Measurements from ENCODE around the gene CDH24. TPM values are rescaled to one million over a fixed set of nuclear protein-coding genes. Genes with fewer than 3 reads are reported as not detected.

Gene CDH24
- total RNA-seq, 1 experiment from 2014 or later: 17.9 TPM

DNA sequence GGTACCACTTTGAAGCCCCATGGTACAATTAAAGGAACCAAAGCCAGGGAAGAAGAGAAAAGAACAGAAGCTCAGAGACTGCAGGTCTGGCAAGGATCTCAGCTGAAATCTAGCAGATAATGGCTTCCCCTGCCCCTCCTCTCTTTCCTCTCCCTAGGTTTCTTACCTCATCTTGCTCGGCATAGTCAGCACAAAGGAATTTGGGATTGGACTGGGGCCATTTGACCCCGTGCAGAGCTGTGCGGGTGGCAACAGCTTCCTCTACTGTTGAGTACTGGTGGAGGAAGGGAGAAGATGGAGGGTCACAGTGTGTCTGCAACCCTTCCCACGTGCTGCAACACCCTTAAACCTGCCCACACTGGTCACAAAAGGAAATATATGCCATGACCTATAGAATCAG lies 4.7 kb upstream of the CDH24 start:
- TF ChIP-seq SP1 (CRISPR knock-in tag; conservative IDR thresholded peaks at IDR 0.05) (no peak), CDX4 (CRISPR knock-in tag; IDR thresholded peaks at IDR 0.05; ENCODE audit: borderline replicate concordance) (no peak), ZNF219 (CRISPR knock-in tag; IDR thresholded peaks at IDR 0.05; ENCODE audit: borderline replicate concordance) (no peak), JUN (CRISPR knock-in tag; IDR thresholded peaks at IDR 0.05) (no peak), ZNF532 (CRISPR knock-in tag; IDR thresholded peaks at IDR 0.05; ENCODE audit: borderline replicate concordance) (no peak), CBFB (CRISPR knock-in tag; IDR thresholded peaks at IDR 0.05; ENCODE audit: low read depth) (no peak), NR2C2 (CRISPR knock-in tag; IDR thresholded peaks at IDR 0.05) (no peak), ETV6 (CRISPR knock-in tag; IDR thresholded peaks at IDR 0.05) (no peak), ERG (CRISPR knock-in tag; IDR thresholded peaks at IDR 0.05) (no peak), SOX15 (CRISPR knock-in tag; IDR thresholded peaks at IDR 0.05) (no peak), HMGA2 (CRISPR knock-in tag; IDR thresholded peaks at IDR 0.05) (no peak), NFATC4 (CRISPR knock-in tag; IDR thresholded peaks at IDR 0.05) (no peak)
- TF ChIP-seq, protein P1, sequence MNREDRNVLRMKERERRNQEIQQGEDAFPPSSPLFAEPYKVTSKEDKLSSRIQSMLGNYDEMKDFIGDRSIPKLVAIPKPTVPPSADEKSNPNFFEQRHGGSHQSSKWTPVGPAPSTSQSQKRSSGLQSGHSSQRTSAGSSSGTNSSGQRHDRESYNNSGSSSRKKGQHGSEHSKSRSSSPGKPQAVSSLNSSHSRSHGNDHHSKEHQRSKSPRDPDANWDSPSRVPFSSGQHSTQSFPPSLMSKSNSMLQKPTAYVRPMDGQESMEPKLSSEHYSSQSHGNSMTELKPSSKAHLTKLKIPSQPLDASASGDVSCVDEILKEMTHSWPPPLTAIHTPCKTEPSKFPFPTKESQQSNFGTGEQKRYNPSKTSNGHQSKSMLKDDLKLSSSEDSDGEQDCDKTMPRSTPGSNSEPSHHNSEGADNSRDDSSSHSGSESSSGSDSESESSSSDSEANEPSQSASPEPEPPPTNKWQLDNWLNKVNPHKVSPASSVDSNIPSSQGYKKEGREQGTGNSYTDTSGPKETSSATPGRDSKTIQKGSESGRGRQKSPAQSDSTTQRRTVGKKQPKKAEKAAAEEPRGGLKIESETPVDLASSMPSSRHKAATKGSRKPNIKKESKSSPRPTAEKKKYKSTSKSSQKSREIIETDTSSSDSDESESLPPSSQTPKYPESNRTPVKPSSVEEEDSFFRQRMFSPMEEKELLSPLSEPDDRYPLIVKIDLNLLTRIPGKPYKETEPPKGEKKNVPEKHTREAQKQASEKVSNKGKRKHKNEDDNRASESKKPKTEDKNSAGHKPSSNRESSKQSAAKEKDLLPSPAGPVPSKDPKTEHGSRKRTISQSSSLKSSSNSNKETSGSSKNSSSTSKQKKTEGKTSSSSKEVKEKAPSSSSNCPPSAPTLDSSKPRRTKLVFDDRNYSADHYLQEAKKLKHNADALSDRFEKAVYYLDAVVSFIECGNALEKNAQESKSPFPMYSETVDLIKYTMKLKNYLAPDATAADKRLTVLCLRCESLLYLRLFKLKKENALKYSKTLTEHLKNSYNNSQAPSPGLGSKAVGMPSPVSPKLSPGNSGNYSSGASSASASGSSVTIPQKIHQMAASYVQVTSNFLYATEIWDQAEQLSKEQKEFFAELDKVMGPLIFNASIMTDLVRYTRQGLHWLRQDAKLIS (CRISPR knock-in tag; IDR thresholded peaks at IDR 0.05; ENCODE audit: borderline replicate concordance): no peak
- CTCF ChIA-PET: interaction anchor here (0.6 to 1.2 kb wide), 4 partner anchors 15 to 75 kb away, joined by 3 to 4 read pairs (median 4); no protein-coding TSS in a partner anchor
- POLR2A ChIA-PET: interaction anchor here (0.6 kb wide), 3 partner anchors 65 to 240 kb away, joined by 3 to 5 read pairs (median 4); no protein-coding TSS in a partner anchor
- ATAC-seq: no peak
- peaks cover 3% of the 10 kb centered on the region; the same call in 1 of the 2 replicates for H3K4me1 Mint-ChIP-seq
- H3K27me3 Mint-ChIP-seq (ENCODE audit: low read depth): no peaks in the 10 kb centered on the region
- no peaks in the 10 kb centered on the region for H3K9me3 Mint-ChIP-seq
- DNase-seq (ENCODE audit: low spot score): no peak
- no peak overlapping the region for H3K4me3 Mint-ChIP-seq
- peaks cover 69% of the 10 kb centered on the region for H3K36me3 Mint-ChIP-seq
- 0 out of 2 replicates have a peak overlapping the region, but pooled peaks have one; percentile 53 for H3K27ac Mint-ChIP-seq

DNA sequence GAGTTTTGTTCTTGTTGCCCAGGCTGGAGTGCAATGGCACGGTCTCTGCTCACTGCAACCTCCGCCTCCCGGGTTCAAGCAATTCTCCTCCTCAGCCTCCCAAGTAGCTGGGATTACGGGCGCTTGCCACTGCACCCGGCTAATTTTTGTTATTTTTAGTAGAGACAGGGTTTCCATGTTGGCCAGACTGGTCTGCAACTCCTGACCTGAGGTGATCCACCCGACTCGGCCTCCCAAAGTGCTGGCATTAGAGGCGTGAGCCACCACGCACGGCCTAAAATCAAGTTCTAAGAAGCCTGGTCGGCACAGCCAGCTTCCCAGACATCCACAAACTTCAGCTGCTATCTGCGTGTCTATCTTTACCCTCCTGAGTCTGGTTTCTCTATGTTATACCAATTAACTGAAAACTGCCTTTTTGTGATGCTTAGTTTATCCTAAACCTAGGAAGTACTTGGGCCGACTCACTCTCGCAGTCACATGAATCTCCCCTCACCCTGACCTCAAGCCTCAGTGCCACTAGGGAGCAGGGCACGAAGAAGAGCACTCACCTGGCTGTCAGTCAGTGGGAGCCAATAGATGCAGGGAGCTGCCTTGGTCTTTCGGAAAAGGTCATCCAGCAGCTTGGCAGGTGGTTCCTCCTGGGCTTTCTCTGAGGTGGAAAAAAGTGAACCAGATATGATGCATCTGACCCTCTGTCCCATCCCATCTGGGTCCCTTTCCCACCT lies 3.4 kb upstream of the CDH24 start:
- peaks cover 11% of the 10 kb centered on the region for H3K4me1 Mint-ChIP-seq
- H3K36me3 Mint-ChIP-seq: peaks cover 56% of the 10 kb centered on the region
- no peaks in the 10 kb centered on the region for H3K9me3 Mint-ChIP-seq
- no peak overlapping the region for H3K4me3 Mint-ChIP-seq
- POLR2A ChIA-PET: interaction anchor here (0.7 to 1.3 kb wide), 3 partner anchors 11 to 85 kb away, joined by 3 read pairs; partner anchors contain the start of genes ACIN1 and C14orf119
- CTCF ChIA-PET: interaction anchor here (0.6 to 8.8 kb wide), 8 partner anchors 8 to 467 kb away, joined by 3 to 224 read pairs (median 18); no protein-coding TSS in a partner anchor
- H3K27ac Mint-ChIP-seq: no peak overlapping the region; the same call in 1 of the 2 replicates
- DNase-seq (ENCODE audit: low spot score) (no peak), ATAC-seq (no peak)
- peaks cover 5% of the 10 kb centered on the region; the same call in 1 of the 2 replicates for H3K27me3 Mint-ChIP-seq (ENCODE audit: low read depth)
- no peak for TF ChIP-seq CTCF (IDR thresholded peaks at IDR 0.05)
- no peak for TF ChIP-seq NR1H2 (CRISPR knock-in tag; IDR thresholded peaks at IDR 0.05)
- no peak for TF ChIP-seq NR2C2 (CRISPR knock-in tag; IDR thresholded peaks at IDR 0.05)
- TF ChIP-seq, protein P2, sequence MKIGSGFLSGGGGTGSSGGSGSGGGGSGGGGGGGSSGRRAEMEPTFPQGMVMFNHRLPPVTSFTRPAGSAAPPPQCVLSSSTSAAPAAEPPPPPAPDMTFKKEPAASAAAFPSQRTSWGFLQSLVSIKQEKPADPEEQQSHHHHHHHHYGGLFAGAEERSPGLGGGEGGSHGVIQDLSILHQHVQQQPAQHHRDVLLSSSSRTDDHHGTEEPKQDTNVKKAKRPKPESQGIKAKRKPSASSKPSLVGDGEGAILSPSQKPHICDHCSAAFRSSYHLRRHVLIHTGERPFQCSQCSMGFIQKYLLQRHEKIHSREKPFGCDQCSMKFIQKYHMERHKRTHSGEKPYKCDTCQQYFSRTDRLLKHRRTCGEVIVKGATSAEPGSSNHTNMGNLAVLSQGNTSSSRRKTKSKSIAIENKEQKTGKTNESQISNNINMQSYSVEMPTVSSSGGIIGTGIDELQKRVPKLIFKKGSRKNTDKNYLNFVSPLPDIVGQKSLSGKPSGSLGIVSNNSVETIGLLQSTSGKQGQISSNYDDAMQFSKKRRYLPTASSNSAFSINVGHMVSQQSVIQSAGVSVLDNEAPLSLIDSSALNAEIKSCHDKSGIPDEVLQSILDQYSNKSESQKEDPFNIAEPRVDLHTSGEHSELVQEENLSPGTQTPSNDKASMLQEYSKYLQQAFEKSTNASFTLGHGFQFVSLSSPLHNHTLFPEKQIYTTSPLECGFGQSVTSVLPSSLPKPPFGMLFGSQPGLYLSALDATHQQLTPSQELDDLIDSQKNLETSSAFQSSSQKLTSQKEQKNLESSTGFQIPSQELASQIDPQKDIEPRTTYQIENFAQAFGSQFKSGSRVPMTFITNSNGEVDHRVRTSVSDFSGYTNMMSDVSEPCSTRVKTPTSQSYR (CRISPR knock-in tag; IDR thresholded peaks at IDR 0.05): no peak
- no peak for TF ChIP-seq CREB1 (CRISPR knock-in tag; IDR thresholded peaks at IDR 0.05)

Data from WTC11 (cell line).